Measurements from ENCODE around the gene SNAPIN. TPM values are rescaled to one million over a fixed set of nuclear protein-coding genes. Genes with fewer than 3 reads are reported as not detected.
"Not testable (repeated sequence)": the region's sequence is repeated elsewhere in the genome, so short reads cannot be mapped to it uniquely, and the experiment has no call there.

SNAPIN gene
- total and polyA plus RNA-seq, 3 donors from 2014 or later = 48.9 to 61.7 (median 57.4) TPM

DNA sequence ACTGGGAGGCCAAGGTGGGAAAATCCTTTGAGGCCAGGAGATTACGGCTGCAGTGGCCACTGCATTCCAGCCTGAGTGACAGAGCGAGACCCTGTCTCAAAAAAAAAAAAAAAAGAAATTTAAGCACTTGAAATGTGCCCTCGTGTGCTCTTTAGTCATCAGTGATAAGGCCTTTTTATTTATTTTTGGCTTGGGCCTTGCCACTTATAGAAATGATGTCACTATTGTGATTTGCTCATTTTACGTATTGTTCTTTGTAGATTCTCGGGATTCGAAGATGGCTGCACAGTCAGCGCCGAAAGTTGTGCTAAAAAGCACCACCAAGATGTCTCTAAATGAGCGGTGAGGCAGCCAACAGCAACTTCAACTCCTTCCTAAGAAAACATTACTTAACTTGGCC lies 22.2 kb upstream of the SNAPIN start:
- DNase-seq = no peak
- Histone ChIP-seq H3K4me1 (peaks cover 7% of the 10 kb centered on the region), H3K4me3 (no peak overlapping the region), H3K27me3 (no peaks in the 10 kb centered on the region), H3K27ac (peak overlapping the region in 1 of 2 donors; percentile 98), H3K9me3 (no peaks in the 10 kb centered on the region), H3K36me3 (ENCODE audit: low read depth, missing control alignments) (no peaks in the 10 kb centered on the region)
- 86 to 91% methylated on average over 9 of the region's 9 CpGs for WGBS, 2 donors
- TF ChIP-seq, protein P1, sequence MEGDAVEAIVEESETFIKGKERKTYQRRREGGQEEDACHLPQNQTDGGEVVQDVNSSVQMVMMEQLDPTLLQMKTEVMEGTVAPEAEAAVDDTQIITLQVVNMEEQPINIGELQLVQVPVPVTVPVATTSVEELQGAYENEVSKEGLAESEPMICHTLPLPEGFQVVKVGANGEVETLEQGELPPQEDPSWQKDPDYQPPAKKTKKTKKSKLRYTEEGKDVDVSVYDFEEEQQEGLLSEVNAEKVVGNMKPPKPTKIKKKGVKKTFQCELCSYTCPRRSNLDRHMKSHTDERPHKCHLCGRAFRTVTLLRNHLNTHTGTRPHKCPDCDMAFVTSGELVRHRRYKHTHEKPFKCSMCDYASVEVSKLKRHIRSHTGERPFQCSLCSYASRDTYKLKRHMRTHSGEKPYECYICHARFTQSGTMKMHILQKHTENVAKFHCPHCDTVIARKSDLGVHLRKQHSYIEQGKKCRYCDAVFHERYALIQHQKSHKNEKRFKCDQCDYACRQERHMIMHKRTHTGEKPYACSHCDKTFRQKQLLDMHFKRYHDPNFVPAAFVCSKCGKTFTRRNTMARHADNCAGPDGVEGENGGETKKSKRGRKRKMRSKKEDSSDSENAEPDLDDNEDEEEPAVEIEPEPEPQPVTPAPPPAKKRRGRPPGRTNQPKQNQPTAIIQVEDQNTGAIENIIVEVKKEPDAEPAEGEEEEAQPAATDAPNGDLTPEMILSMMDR (IDR thresholded peaks at IDR 0.05) = no peak
- no peak for TF ChIP-seq POLR2A (IDR thresholded peaks at IDR 0.05)
- intact Hi-C loops (cut with DNase I; ENCODE audit: low total_unique reads) = no loop called here

DNA sequence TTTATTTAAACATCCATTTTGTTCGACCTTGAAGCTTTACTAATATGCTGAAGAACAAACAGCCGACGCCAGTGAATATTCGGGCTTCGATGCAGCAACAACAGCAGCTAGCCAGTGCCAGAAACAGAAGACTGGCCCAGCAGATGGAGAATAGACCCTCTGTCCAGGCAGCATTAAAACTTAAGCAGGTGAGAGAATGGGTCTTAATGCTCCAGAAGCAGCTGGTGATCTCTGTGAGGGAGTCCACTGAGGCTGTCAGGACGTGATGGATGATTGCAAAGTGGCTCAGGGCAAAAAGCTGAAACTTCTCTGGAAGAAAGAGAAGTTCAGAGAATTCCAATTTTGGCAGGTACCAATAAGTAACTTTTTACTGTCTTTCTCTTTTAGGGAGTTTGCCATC lies 20.2 kb upstream of the SNAPIN start:
- Histone ChIP-seq H3K27ac (peak overlapping the region in 1 of 2 donors; percentile 98), H3K4me1 (peaks cover 10% of the 10 kb centered on the region), H3K36me3 (ENCODE audit: low read depth, missing control alignments) (no peaks in the 10 kb centered on the region), H3K4me3 (no peak overlapping the region), H3K9me3 (no peaks in the 10 kb centered on the region), H3K27me3 (no peaks in the 10 kb centered on the region)
- TF ChIP-seq, protein P1 (IDR thresholded peaks at IDR 0.05) = no peak
- TF ChIP-seq POLR2A (IDR thresholded peaks at IDR 0.05) = no peak
- no peak for DNase-seq
- 46 to 52% methylated on average over 6 of the region's 6 CpGs for WGBS, 2 donors
- intact Hi-C loops (cut with DNase I; ENCODE audit: low total_unique reads) = no loop called here

DNA sequence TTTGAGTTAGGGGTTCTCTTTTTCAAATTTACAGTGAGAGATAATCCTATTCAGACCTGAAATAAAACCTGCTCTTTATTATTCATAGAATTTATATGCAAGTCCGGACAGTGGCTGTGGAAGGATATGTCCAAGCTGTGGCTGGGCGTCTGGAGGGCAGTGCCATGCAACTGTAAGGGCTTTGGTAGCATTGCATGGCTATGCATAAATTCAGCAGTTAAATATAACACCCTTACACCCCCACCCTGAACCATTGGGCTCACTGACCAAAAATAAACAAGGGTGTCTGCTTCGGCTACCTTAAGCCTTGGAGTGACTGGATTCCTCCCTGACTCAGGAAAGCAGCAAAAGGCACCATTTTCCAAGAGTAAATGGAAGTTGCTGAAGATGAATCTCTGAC lies 19.2 kb upstream of the SNAPIN start:
- no peaks in the 10 kb centered on the region for H3K9me3 ChIP-seq
- WGBS, 2 donors = 87 to 96% methylated on average over 3 of the region's 3 CpGs
- peaks cover 18% of the 10 kb centered on the region for H3K4me1 ChIP-seq
- TF ChIP-seq POLR2A (IDR thresholded peaks at IDR 0.05) = no peak
- TF ChIP-seq, protein P1 (IDR thresholded peaks at IDR 0.05) = no peak
- H3K36me3 ChIP-seq (ENCODE audit: low read depth, missing control alignments) = no peaks in the 10 kb centered on the region
- intact Hi-C loops (cut with DNase I; ENCODE audit: low total_unique reads) = no loop called here
- H3K27me3 ChIP-seq = no peaks in the 10 kb centered on the region
- H3K4me3 ChIP-seq = no peak overlapping the region
- no peak overlapping the region for H3K27ac ChIP-seq
- DNase-seq = no peak

DNA sequence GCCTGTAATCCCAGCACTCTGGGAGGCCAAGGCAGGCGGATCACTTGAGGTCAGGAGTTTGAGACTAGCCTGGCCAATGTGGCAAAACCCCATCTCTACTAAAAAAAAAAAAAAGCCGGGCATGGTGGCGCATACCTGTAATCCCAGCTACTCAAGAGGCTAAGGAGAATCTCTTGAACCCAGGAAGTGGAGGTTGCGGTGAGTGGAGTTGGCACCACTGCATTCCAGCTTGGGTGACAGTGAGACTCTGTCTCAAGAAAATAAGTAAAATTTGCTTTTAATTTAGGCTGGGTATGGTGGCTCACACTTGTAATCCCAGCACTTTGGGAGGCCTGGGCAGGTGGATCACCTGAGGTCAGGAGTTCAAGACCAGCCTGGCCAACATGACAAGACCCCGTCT lies 18.3 kb upstream of the SNAPIN start:
- intact Hi-C loops (cut with DNase I; ENCODE audit: low total_unique reads) = not testable (repeated sequence)

DNA sequence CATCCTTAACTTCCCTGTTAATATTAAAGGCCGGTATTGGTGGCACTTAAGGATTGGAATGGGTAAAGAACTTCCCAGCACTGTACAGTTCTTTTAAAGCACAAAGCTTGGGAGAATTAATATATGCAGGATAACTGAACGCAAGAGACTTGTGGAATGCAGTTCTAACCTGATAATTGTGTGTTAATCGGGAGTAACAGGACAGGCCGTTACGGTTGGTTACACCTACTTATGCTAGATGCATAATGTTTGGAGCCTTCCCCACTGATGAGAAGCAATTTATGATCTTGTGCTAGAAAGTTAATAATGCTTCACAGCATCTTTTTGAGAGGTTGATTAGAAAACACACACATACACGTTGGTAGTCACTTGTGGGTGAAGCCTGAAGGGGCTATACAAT lies 17.6 kb upstream of the SNAPIN start:
- intact Hi-C loops (cut with DNase I; ENCODE audit: low total_unique reads) = no loop called here
- H3K36me3 ChIP-seq (ENCODE audit: low read depth, missing control alignments) = no peaks in the 10 kb centered on the region
- 70 to 72% methylated on average over 6 of the region's 6 CpGs for WGBS, 2 donors

More for the DNA sequence above, 18.3 kb upstream of the SNAPIN start:
- WGBS, 2 donors = 92 to 96% methylated on average over 5 of the region's 5 CpGs
- not testable (repeated sequence) for H3K27me3 ChIP-seq; H3K27ac ChIP-seq; H3K36me3 ChIP-seq (ENCODE audit: low read depth, missing control alignments); H3K4me3 ChIP-seq; H3K9me3 ChIP-seq; DNase-seq
- H3K4me1 ChIP-seq = peaks cover 20% of the 10 kb centered on the region

More for the DNA sequence above, 17.6 kb upstream of the SNAPIN start:
- DNase-seq = no peak
- no peaks in the 10 kb centered on the region for H3K27me3 ChIP-seq
- H3K4me3 ChIP-seq = no peak overlapping the region
- no peaks in the 10 kb centered on the region for H3K9me3 ChIP-seq
- TF ChIP-seq, protein P1 (IDR thresholded peaks at IDR 0.05) = no peak
- TF ChIP-seq POLR2A (IDR thresholded peaks at IDR 0.05) = no peak
- H3K4me1 ChIP-seq = peaks cover 17% of the 10 kb centered on the region
- no peak overlapping the region for H3K27ac ChIP-seq
